GM12864 (cell line): ENCODE measurements around the gene KTN1.
A peak's percentile ranks its signal among the peaks of the same experiment; 100 is the strongest.

Source experiments
- DNase-seq: peaks from one replicate; pipeline ENCODE4 v3.0.0-alpha.2; 2011; ENCODE audit warnings: low read depth
- H3K4me3 ChIP-seq: 2 replicates; pipeline ENCODE4 v1.5.1; 2011; ENCODE audit warnings: mild to moderate bottlenecking, low read depth, low read length, control low read depth
- CTCF ChIP-seq: IDR thresholded peaks from 2 replicates; pipeline ENCODE4 v1.5.1; 2011; ENCODE audit warnings: low read depth, mild to moderate bottlenecking, moderate library complexity, low read length, control low read depth, inconsistent platforms; ENCODE audit errors: missing control alignments

The KTN1 gene

DNA sequence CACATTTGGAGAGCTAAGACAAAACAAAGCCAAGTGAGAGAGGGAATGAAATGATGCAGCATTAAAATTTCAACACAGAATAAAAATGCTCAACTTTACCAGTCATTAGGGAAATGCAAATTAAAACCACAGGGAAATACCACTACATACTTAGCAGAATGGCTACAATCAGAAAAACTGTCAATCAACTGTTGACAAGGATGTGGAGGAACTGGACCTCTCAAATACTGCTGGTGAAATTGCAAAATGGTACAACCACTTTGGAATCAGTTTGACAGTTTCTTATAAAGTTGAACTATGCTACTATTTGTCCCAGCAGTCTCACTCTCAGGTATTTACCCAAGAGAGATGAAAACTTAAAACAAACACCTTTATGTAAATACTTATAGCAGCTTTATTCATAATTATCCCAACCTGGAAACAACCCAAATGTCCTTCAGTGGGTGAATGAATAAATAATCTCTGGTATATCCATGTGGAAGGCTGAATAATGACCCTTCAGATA, 43.8 kb upstream of the KTN1 start:
- no peak overlapping the region for H3K4me3 ChIP-seq
- no peak for TF ChIP-seq CTCF
- DNase-seq: no peak

DNA sequence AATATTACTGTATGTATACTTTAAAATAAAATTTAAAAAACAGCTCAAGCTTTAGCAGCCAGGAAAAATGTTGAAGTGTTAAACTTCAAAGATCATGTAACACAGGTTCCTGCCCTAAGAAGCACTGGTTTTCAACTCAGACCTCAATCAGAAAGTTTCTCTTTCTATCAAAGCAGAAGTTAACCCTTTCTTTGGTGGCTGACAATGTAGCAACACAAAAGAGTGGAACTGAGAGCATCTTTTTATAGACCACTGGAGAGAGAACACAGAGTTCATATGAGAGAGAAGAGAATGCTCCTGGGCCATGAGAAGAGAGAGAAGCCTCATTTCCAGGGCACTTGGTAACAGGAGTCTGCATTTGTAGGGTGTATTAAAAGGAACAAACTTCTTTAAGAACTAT, 42.2 kb upstream of the KTN1 start:
- no peak overlapping the region for H3K4me3 ChIP-seq
- no peak for TF ChIP-seq CTCF
- DNase-seq: no peak

GRCh38 chr14:55539975-55540374, 40.0 kb upstream of the KTN1 start:
- no peak for DNase-seq
- no peak overlapping the region for H3K4me3 ChIP-seq
- TF ChIP-seq CTCF: no peak

DNA sequence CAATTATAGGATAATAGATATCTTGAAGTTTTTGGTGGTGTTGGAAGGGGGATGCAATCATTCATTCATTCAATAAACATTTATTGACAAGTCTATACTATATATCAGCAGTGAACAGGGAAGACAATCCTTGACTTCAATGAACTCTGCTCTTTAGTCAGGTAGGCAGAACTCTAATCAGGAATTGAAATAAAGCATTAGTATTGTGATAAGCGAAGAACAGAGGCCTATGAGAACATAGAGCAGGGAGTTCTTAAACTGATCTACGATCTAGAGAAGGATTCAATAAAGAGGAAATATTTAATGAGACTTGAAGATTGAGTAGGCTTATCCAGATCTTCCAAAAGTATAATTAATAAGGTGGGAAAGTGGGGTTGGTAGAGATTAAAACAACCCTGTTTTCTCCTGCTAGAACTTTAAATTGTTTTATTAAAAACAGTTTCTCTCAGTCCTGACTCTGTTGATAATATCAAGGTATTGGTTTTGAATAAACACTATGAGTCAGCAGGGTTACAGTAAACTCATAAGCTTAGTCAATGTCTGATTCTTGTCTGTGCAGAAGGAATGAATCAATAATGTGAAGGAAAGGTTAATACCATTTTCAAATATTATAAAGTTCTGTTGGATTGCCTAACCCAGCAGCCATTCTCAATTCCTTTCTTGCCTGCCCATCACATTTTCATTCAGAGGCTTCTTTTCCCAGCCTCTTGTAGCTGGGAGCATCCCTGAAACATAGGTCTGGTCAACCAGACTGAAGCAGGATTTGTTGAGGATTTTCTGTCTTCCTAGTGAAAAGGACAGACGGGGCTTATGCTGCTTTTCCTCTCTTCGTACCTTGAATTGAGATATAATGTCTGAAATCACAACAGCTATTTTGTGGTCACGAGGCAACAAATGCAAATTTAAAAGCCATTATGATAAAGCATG, 38.9 kb upstream of the KTN1 start:
- no peak for DNase-seq
- TF ChIP-seq CTCF: no peak
- H3K4me3 ChIP-seq: no peak overlapping the region

GRCh38 chr14:55545779-55546178, 34.2 kb upstream of the KTN1 start:
- DNase-seq: no peak
- TF ChIP-seq CTCF: no peak
- H3K4me3 ChIP-seq: no peak overlapping the region

GRCh38 chr14:55546212-55546874, 33.7 kb upstream of the KTN1 start:
- peak; percentile 29 for DNase-seq
- H3K4me3 ChIP-seq: no peak overlapping the region
- no peak for TF ChIP-seq CTCF
